Breast epithelium (tissue), 3 donors: ENCODE data around the gene CIRBP.

Source experiments
- CTCF ChIP-seq, 3 donors: fragments of 450-650 bp; IDR thresholded peaks; one replicate each; pipeline ENCODE4 v1.5.1; 2016 to 2017; ENCODE audit warnings: antibody characterized with exemption in 3 of 3, mild to moderate bottlenecking in 3 of 3, moderate library complexity in 3 of 3
- POLR2A ChIP-seq: fragments of 450-650 bp; IDR thresholded peaks from one replicate; pipeline ENCODE4 v1.6.1; 2016; ENCODE audit warnings: antibody characterized with exemption, mild to moderate bottlenecking, moderate library complexity

DNA sequence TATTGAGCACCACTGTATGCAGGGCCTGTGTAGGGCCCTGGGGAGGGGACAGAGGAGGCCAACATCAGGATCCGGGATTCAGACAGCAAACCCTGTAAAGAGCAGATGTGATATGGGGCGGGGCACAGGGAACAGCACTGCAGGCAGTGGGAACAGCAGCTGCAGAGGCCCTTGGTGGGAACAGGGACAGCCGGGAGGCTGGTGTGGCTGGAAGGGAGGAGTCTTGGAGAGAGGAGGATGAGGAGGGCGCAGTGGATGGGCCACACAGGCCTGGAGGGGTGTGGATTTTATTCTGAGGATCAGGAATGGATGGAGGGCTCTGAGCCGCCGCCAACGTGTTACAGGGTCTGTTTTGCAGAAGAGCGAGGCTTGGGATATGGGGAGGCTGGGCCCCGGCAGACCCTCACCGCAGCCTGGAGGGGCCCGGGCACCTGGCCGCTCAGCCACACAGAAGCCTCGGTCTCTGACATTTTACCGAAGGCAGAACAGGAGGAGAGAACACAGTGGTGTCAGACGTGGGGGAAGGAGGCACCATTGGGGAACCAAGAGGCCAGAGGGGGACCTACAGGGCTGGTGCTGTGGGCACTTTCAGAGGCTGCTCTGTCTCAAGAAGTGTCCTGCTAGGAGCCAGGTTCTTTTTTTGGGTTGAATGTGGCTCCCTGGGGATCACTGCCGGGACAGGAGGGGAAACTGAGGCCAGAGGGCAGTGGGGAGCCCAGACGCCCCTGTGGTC is 23.5 kb downstream of the CIRBP start:
- TF ChIP-seq CTCF (IDR thresholded peaks at IDR 0.05) (no peak), POLR2A (no peak)
